Natural killer cell (primary cell): ENCODE data around the gene TM9SF2. TPM values are rescaled to one million over a fixed set of nuclear protein-coding genes. Genes with fewer than 3 reads are reported as not detected.

Source experiments
- ATAC-seq, 3 donors: fragments of 150-1000 bp in 2 of 3; fragments of 200-7000 bp in 1 of 3; cut with Tn5 transposase; 1 replicate in 1 of 3; 2 replicates in 2 of 3; pipeline ENCODE4 v1.10.0; 2021; ENCODE audit warnings: mild to moderate bottlenecking in 2 of 3, moderate library complexity in 2 of 3
- DNase-seq, 2 donors: peaks; one replicate each; pipeline versions ENCODE4 v3.0.0 to v3.0.0-alpha.2; 2013 to 2021; ENCODE audit warnings: mixed read lengths in 1 of 2
- H3K27ac ChIP-seq: one replicate; pipeline ENCODE4 v1.5.1; 2013; ENCODE audit warnings: mild to moderate bottlenecking, low read length
- H3K27me3 ChIP-seq: one replicate; pipeline ENCODE4 v1.6.1; 2013; ENCODE audit warnings: low read length; ENCODE audit not compliant: control insufficient read depth, insufficient read depth
- H3K36me3 ChIP-seq: one replicate; pipeline ENCODE4 v1.6.1; 2013; ENCODE audit warnings: low read length; ENCODE audit not compliant: control insufficient read depth, insufficient read depth
- H3K4me1 ChIP-seq: one replicate; pipeline ENCODE4 v1.6.1; 2013; ENCODE audit warnings: low read length; ENCODE audit not compliant: control insufficient read depth, insufficient read depth
- H3K4me3 ChIP-seq: one replicate; pipeline ENCODE4 v1.5.1; 2013; ENCODE audit warnings: low read length
- H3K9me3 ChIP-seq: one replicate; pipeline ENCODE4 v1.6.1; 2013; ENCODE audit warnings: low read length; ENCODE audit not compliant: control insufficient read depth, insufficient read depth
- H3K27ac Mint-ChIP-seq, 2 donors: one replicate each; pipeline ENCODE4 v1.8.0; 2022; ENCODE audit warnings: mild to moderate bottlenecking in 2 of 2, mixed read lengths in 2 of 2, moderate library complexity in 1 of 2
- H3K27me3 Mint-ChIP-seq, 2 donors: one replicate each; pipeline ENCODE4 v1.8.0; 2022; ENCODE audit warnings: low read depth in 2 of 2, mixed read lengths in 2 of 2
- H3K36me3 Mint-ChIP-seq: one replicate; pipeline ENCODE4 v1.8.0; 2022; ENCODE audit warnings: mixed read lengths
- H3K4me1 Mint-ChIP-seq, 2 donors: one replicate each; pipeline ENCODE4 v1.8.0; 2022; ENCODE audit warnings: mixed read lengths in 2 of 2
- H3K4me3 Mint-ChIP-seq: one replicate; pipeline ENCODE4 v1.8.0; 2022; ENCODE audit warnings: mild to moderate bottlenecking, moderate library complexity, mixed read lengths
- H3K9me3 Mint-ChIP-seq, 2 donors: one replicate each; pipeline ENCODE4 v1.8.0; 2022; ENCODE audit warnings: mixed read lengths in 2 of 2
- CTCF ChIP-seq: fragments of 200-600 bp; IDR thresholded peaks from one replicate; pipeline ENCODE4 v1.8.0; 2022; ENCODE audit warnings: antibody characterized with exemption
- WGBS: methylation state at CpG from one replicate; pipeline ENCODE4 v1.1.7; 2013; ENCODE audit warnings: missing lambda C conversion rate; ENCODE audit not compliant: insufficient coverage; 5-methylcytosine and 5-hydroxymethylcytosine counted together
- intact Hi-C: fragments of 100-400 bp; cut with micrococcal nuclease; formaldehyde crosslinking; loops from one replicate; pipeline ENCODE4 v1.14.2; 2022
- total RNA-seq, 4 donors: library from RNA; stranded (reverse); fragments of 120-200 nt in 1 of 4; gene quantifications; one replicate each; pipeline versions ENCODE4 v1.2.3 to v1.2.4, GENCODE V29; 2013 to 2022

The TM9SF2 gene
- total RNA-seq, 3 donors from 2014 or later (not counting 1 experiment from before 2014, with no cell fraction given): 41.8 to 62.1 (median 51.4) TPM

DNA sequence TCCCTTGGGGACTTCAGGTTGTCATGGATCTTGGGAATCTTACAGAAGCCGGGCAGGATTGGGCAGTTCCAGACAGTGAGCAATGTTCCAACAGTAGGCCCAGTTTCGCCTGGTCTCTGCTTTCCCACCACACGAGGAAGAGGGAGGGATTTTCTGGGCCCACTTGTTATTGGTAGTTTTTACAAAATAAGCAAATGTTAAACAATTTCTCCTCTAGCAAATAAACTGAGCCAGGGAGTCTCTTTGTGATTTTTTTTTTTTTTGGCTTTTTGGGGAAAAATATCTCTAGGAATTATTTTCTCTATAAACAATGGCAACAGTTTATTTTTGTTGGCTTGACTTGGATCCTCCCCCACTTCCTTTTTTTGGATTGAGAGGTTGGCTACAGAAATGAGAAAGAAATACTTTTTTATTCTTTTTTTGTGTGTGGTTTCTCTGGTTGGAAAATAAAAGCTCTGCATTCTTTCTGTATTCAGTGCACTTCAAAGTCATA is 89.3 kb downstream of the TM9SF2 start:
- no peak for TF ChIP-seq CTCF
- Mint-ChIP-seq H3K27ac (no peak overlapping the region), H3K36me3 (no peaks in the 10 kb centered on the region), H3K4me1 (no peaks in the 10 kb centered on the region), H3K4me3 (no peak overlapping the region), H3K9me3 (no peaks in the 10 kb centered on the region), H3K27me3 (peaks cover 6 to 9% of the 10 kb centered on the region in 2 donors)
- H3K27ac ChIP-seq: no peak overlapping the region
- WGBS: 85% methylated on average over 2 of the region's 3 CpGs
- no peak overlapping the region for H3K4me3 ChIP-seq
- no peaks in the 10 kb centered on the region for H3K4me1 ChIP-seq
- DNase-seq (no peak), ATAC-seq (no peak)
- no peaks in the 10 kb centered on the region for H3K27me3 ChIP-seq
- intact Hi-C loops: no loop called here
- H3K36me3 ChIP-seq: no peaks in the 10 kb centered on the region
- H3K9me3 ChIP-seq: no peaks in the 10 kb centered on the region

GRCh38 chr13:99596180-99596579 is 94.9 kb downstream of the TM9SF2 start:
- no peaks in the 10 kb centered on the region for H3K36me3 ChIP-seq
- Mint-ChIP-seq H3K4me3 (no peak overlapping the region), H3K9me3 (no peaks in the 10 kb centered on the region), H3K27me3 (no peaks in the 10 kb centered on the region), H3K27ac (no peak overlapping the region), H3K36me3 (no peaks in the 10 kb centered on the region), H3K4me1 (peaks cover 6 to 11% of the 10 kb centered on the region in 2 donors)
- peaks cover 6% of the 10 kb centered on the region for H3K4me1 ChIP-seq
- H3K27ac ChIP-seq: no peak overlapping the region
- ATAC-seq (no peak), DNase-seq (no peak)
- WGBS: 33% methylated on average over 3 of the region's 5 CpGs
- no peak overlapping the region for H3K4me3 ChIP-seq
- intact Hi-C loops: no loop called here
- no peaks in the 10 kb centered on the region for H3K27me3 ChIP-seq
- H3K9me3 ChIP-seq: no peaks in the 10 kb centered on the region
- TF ChIP-seq CTCF: no peak

- WGBS: 93% methylated on average over 4 of the region's 7 CpGs
Observed at GRCh38 chr13:99600318-99600717, 99.0 kb downstream of the TM9SF2 start.

More at GRCh38 chr13:99600318-99600717, 99.0 kb downstream of the TM9SF2 start:
- Histone ChIP-seq H3K9me3 (no peaks in the 10 kb centered on the region), H3K4me1 (peaks cover 19% of the 10 kb centered on the region), H3K4me3 (no peak overlapping the region), H3K36me3 (no peaks in the 10 kb centered on the region), H3K27me3 (no peaks in the 10 kb centered on the region), H3K27ac (no peak overlapping the region)
- Mint-ChIP-seq H3K27ac (no peak overlapping the region), H3K4me1 (peaks cover 23 to 24% of the 10 kb centered on the region in 2 donors), H3K9me3 (no peaks in the 10 kb centered on the region), H3K4me3 (no peak overlapping the region), H3K36me3 (no peaks in the 10 kb centered on the region), H3K27me3 (peaks cover 0 to 4% of the 10 kb centered on the region in 2 donors)
- intact Hi-C loops: no loop called here
- peak in 1 of 2 donors; percentile 44 for DNase-seq
- peak in 2 of 3 donors; percentile 34 for ATAC-seq
- no peak for TF ChIP-seq CTCF
